ENCODE results near the gene PRICKLE4. TPM values are rescaled to one million over a fixed set of nuclear protein-coding genes. Genes with fewer than 3 reads are reported as not detected.

PRICKLE4 gene
- total and polyA plus RNA-seq, 2 of the 13 experiments (the other 11 are each of a cell fraction or from before 2014, with no cell fraction given): 0.92 to 1.2 TPM

DNA sequence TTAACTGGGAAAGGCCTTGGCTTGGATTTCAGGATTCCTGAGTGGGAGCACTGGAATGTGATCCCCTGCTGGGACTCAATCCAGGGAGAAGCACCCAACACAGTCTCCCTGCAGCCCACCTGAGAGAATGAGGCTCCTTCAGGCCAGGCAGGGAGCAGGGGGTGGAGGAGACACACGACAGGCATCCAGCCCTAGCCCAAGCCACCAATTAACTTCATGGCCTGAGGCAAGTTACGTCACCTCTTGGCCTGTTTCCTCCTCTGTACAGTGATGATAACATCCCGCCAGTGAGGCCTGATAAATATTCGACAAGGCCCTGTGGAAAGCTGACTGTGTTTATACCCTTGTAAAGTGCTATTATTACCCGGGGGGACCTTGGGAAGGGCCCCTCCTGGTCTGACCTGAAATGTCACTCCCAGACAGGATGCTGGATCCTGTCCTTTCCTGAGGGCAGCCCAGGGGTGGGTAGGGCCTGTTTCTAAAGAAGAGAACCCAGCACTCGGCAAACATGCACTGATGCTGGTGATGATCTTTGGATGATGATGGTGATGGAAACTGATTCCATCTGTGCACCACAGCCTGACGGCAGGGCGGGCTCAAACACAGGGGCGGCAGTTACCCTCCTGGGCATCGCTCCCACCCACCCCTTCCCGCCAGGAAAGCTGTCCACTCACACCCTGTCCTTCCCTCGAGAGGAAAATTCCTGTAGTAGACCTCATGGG, 13.3 kb upstream of the PRICKLE4 start (continued):
- no peak for TF ChIP-seq HOXA3 (CRISPR knock-in tag; IDR thresholded peaks at IDR 0.05)
- TF ChIP-seq NFE2L2 (IDR thresholded peaks at IDR 0.05; ENCODE audit: low read length): no peak
- 0 out of 2 replicates have a peak, but pooled peaks have one; percentile 67 for TF ChIP-seq ZNF550 (CRISPR knock-in tag; IDR thresholded peaks at IDR 0.05; ENCODE audit: borderline replicate concordance)
- no peak for TF ChIP-seq ZMAT3 (CRISPR knock-in tag; conservative IDR thresholded peaks at IDR 0.05)
- TF ChIP-seq RXRB (CRISPR knock-in tag; IDR thresholded peaks at IDR 0.05; ENCODE audit: borderline replicate concordance): peak; percentile 37; the same call in 1 of the 2 replicates
- TF ChIP-seq NCOA1 (CRISPR knock-in tag; IDR thresholded peaks at IDR 0.05): no peak
- TF ChIP-seq ZNF570 (CRISPR knock-in tag; IDR thresholded peaks at IDR 0.05; ENCODE audit: borderline replicate concordance): no peak
- TF ChIP-seq CREB1 (IDR thresholded peaks at IDR 0.05): peak; percentile 48; the same call in 1 of the 2 replicates
- no peak for TF ChIP-seq CREB1 (CRISPR knock-in tag; IDR thresholded peaks at IDR 0.05)
- no peak for TF ChIP-seq SALL1 (CRISPR knock-in tag; IDR thresholded peaks at IDR 0.05)
- no peak for TF ChIP-seq ZBTB20 (CRISPR knock-in tag; IDR thresholded peaks at IDR 0.05; ENCODE audit: borderline replicate concordance, low read depth)
- TF ChIP-seq, protein P1, sequence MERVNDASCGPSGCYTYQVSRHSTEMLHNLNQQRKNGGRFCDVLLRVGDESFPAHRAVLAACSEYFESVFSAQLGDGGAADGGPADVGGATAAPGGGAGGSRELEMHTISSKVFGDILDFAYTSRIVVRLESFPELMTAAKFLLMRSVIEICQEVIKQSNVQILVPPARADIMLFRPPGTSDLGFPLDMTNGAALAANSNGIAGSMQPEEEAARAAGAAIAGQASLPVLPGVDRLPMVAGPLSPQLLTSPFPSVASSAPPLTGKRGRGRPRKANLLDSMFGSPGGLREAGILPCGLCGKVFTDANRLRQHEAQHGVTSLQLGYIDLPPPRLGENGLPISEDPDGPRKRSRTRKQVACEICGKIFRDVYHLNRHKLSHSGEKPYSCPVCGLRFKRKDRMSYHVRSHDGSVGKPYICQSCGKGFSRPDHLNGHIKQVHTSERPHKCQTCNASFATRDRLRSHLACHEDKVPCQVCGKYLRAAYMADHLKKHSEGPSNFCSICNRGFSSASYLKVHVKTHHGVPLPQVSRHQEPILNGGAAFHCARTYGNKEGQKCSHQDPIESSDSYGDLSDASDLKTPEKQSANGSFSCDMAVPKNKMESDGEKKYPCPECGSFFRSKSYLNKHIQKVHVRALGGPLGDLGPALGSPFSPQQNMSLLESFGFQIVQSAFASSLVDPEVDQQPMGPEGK (CRISPR knock-in tag; IDR thresholded peaks at IDR 0.05): peak; percentile 71
- no peak for TF ChIP-seq DPF2 (CRISPR knock-in tag; IDR thresholded peaks at IDR 0.05; ENCODE audit: borderline replicate concordance, low read depth)
- no peak for TF ChIP-seq ZNF431 (CRISPR knock-in tag; IDR thresholded peaks at IDR 0.05; ENCODE audit: borderline replicate concordance, low read depth)

All from HepG2 (cell line).